A673 (cell line): ENCODE data around the gene MED22. TPM values are rescaled to one million over a fixed set of nuclear protein-coding genes. Genes with fewer than 3 reads are reported as not detected.

Experiments
- BruUV-seq: library from RNA; stranded (reverse); fragments of 400-500 nt; replicated peaks from 2 replicates; lab custom pipeline; 2021; lab: Mats Ljungman, UMichigan
- CTCF ChIA-PET: fragments of 300-600 bp; sonication (Branson Sonifier 250); formaldehyde crosslinking; loops from one replicate; lab custom pipeline; 2022; ENCODE audit warnings: antibody characterized with exemption; lab: Charles Lee
- POLR2A ChIA-PET: fragments of 300-600 bp; sonication (Branson Sonifier 250); formaldehyde crosslinking; loops from one replicate; lab custom pipeline; 2022; ENCODE audit warnings: antibody characterized with exemption; ENCODE audit not compliant: low non-redundant PET; lab: Charles Lee
- DNase-seq: peaks from one replicate; pipeline ENCODE4 v3.0.0-alpha.2; 2015; ENCODE audit warnings: low spot score
- H3K27ac ChIP-seq: fragments of 200-600 bp; sonication (generic); 2 replicates; pipeline ENCODE4 v1.5.1; 2016; ENCODE audit warnings: mixed run types, low read depth, mild to moderate bottlenecking, mixed read lengths, antibody characterized with exemption, low read length; ENCODE audit not compliant: poor library complexity, severe bottlenecking
- H3K27me3 ChIP-seq: fragments of 200-600 bp; sonication (generic); replicated peaks from 2 replicates; pipeline ENCODE4 v1.6.1; 2017; ENCODE audit warnings: mixed run types, low read depth, mild to moderate bottlenecking, mixed read lengths, antibody characterized with exemption, low read length; ENCODE audit not compliant: insufficient read depth, poor library complexity
- H3K36me3 ChIP-seq: fragments of 200-600 bp; sonication (generic); 2 replicates; pipeline ENCODE4 v1.6.1; 2016; ENCODE audit warnings: mixed run types, mild to moderate bottlenecking, mixed read lengths, antibody characterized with exemption, low read length; ENCODE audit not compliant: insufficient read depth, poor library complexity, severe bottlenecking
- H3K4me1 ChIP-seq: fragments of 200-600 bp; sonication (generic); 2 replicates; pipeline ENCODE4 v1.6.1; 2017; ENCODE audit warnings: mixed run types, mild to moderate bottlenecking, mixed read lengths, antibody characterized with exemption, low read length; ENCODE audit not compliant: insufficient read depth, poor library complexity, severe bottlenecking
- H3K4me3 ChIP-seq: fragments of 200-600 bp; sonication (generic); 2 replicates; pipeline ENCODE4 v1.5.1; 2016; ENCODE audit warnings: low read depth, mixed run types, mild to moderate bottlenecking, mixed read lengths, low read length; ENCODE audit not compliant: poor library complexity, severe bottlenecking
- H3K9me3 ChIP-seq: fragments of 200-600 bp; sonication (generic); 2 replicates; pipeline ENCODE4 v1.6.1; 2016; ENCODE audit warnings: mixed run types, low read depth, mild to moderate bottlenecking, mixed read lengths, antibody characterized with exemption, low read length; ENCODE audit not compliant: poor library complexity, severe bottlenecking
- CTCF ChIP-seq: fragments of 300-800, 200-600 bp; sonication (generic); conservative IDR thresholded peaks from 2 replicates; pipeline ENCODE4 v1.5.1; 2017; ENCODE audit warnings: low read depth, mild to moderate bottlenecking, antibody characterized with exemption, low read length, moderate library complexity, mixed read lengths
- EZH2 ChIP-seq: fragments of 200-600 bp; sonication (generic); IDR thresholded peaks from 2 replicates; pipeline ENCODE4 v1.6.1; 2017; ENCODE audit warnings: borderline replicate concordance, low read depth, mild to moderate bottlenecking, mixed read lengths, antibody characterized with exemption, low read length; ENCODE audit not compliant: poor library complexity, severe bottlenecking
- intact Hi-C: fragments of 100-400 bp; cut with micrococcal nuclease; formaldehyde crosslinking; loops from one replicate; pipeline ENCODE4 v1.10.0; 2022; ENCODE audit not compliant: unreplicated experiment
- total RNA-seq: library from RNA; stranded (reverse); gene quantifications from 2 replicates; pipeline ENCODE4 v1.2.3, GENCODE V29; 2021

The MED22 gene
- total RNA-seq, 1 experiment from 2014 or later = 46.2 TPM

- CTCF ChIA-PET = no interaction called here
- Histone ChIP-seq H3K27me3 (no peaks in the 10 kb centered on the region), H3K27ac (no peak overlapping the region), H3K4me3 (no peak overlapping the region), H3K4me1 (peaks cover 14% of the 10 kb centered on the region), H3K9me3 (no peaks in the 10 kb centered on the region), H3K36me3 (peaks cover 49% of the 10 kb centered on the region)
- intact Hi-C loops = no loop called here
- DNase-seq = no peak
- no TSS peak for BruUV-seq
- POLR2A ChIA-PET = no interaction called here
- TF ChIP-seq CTCF = no peak
- TF ChIP-seq EZH2 = no peak
These were observed 13.8 kb downstream of the MED22 start for GRCh38 chr9:133334161-133334560.

GRCh38 chr9:133333566-133333965 is 14.4 kb downstream of the MED22 start:
- Histone ChIP-seq H3K27me3 (no peaks in the 10 kb centered on the region), H3K36me3 (peaks cover 49% of the 10 kb centered on the region), H3K9me3 (no peaks in the 10 kb centered on the region), H3K4me3 (no peak overlapping the region), H3K27ac (no peak overlapping the region), H3K4me1 (peaks cover 14% of the 10 kb centered on the region)
- no peak for TF ChIP-seq EZH2
- TF ChIP-seq CTCF = no peak
- ChIA-PET CTCF (no interaction called here), POLR2A (no interaction called here)
- no peak for DNase-seq
- no TSS peak for BruUV-seq
- intact Hi-C loops = no loop called here

- BruUV-seq = no TSS peak
- Histone ChIP-seq H3K9me3 (no peaks in the 10 kb centered on the region), H3K36me3 (peaks cover 49% of the 10 kb centered on the region), H3K4me1 (peaks cover 14% of the 10 kb centered on the region), H3K27me3 (no peaks in the 10 kb centered on the region), H3K4me3 (no peak overlapping the region), H3K27ac (no peak overlapping the region)
- intact Hi-C loops = no loop called here
- no peak for TF ChIP-seq EZH2
- TF ChIP-seq CTCF = no peak
- DNase-seq = no peak
- CTCF ChIA-PET = no interaction called here
- POLR2A ChIA-PET = no interaction called here
These were observed 14.9 kb downstream of the MED22 start for GRCh38 chr9:133333011-133333410.
